ENCODE measurements around the gene ECEL1.

Gene ECEL1

GRCh38 chr2:232524771-232525170 is 37.1 kb upstream of the ECEL1 start:
- H3K4me1 ChIP-seq = peaks cover 38 to 69% (median 60%) of the 10 kb centered on the region in 10 experiments
- no peaks in the 10 kb centered on the region for H3K9me3 ChIP-seq (replicated peaks in 1 of 11)
- peaks cover 33 to 47% (median 38%) of the 10 kb centered on the region in 11 experiments for H3K27me3 ChIP-seq
- H3K36me3 ChIP-seq = no peaks in the 10 kb centered on the region
- H3K27ac ChIP-seq = no peak overlapping the region
- peak overlapping the region in 1 of 11 experiments; percentile 50; a peak in 4 of 22 replicates for H3K9ac ChIP-seq
- H4K20me1 ChIP-seq = peaks cover 0 to 30% (median 15%) of the 10 kb centered on the region in 11 experiments; a peak in 19 of 22 replicates
- peak overlapping the region; percentile 90 to 100 (median 97); a peak in 21 of 22 replicates for H3K4me2 ChIP-seq
- H3K4me3 ChIP-seq = peak overlapping the region in 6 of 10 experiments; percentile 55 to 69 (median 62); a peak in 7 of 20 replicates
- TF ChIP-seq Cebpa-rat (IDR thresholded peaks at IDR 0.05) = no peak

- Histone ChIP-seq H3K9me3 (replicated peaks in 1 of 11) (no peaks in the 10 kb centered on the region), H3K27me3 (peaks cover 33 to 47% (median 38%) of the 10 kb centered on the region in 11 experiments), H4K20me1 (peaks cover 0 to 30% (median 15%) of the 10 kb centered on the region in 11 experiments; a peak in 19 of 22 replicates), H3K4me3 (peak overlapping the region; percentile 51 to 69 (median 60)), H3K27ac (no peak overlapping the region), H3K4me1 (peaks cover 30 to 60% (median 52%) of the 10 kb centered on the region in 10 experiments), H3K9ac (peak overlapping the region; percentile 19 to 68 (median 49); a peak in 16 of 22 replicates), H3K4me2 (peak overlapping the region; percentile 90 to 100 (median 97)), H3K36me3 (no peaks in the 10 kb centered on the region)
- no peak for TF ChIP-seq Cebpa-rat (IDR thresholded peaks at IDR 0.05)
These were observed 36.3 kb upstream of the ECEL1 start for GRCh38 chr2:232523682-232524597.

GRCh38 chr2:232523402-232523681 is 35.7 kb upstream of the ECEL1 start:
- H3K4me1 ChIP-seq = peaks cover 24 to 54% (median 46%) of the 10 kb centered on the region in 10 experiments
- no peak for TF ChIP-seq Cebpa-rat (IDR thresholded peaks at IDR 0.05)
- peaks cover 0 to 30% (median 15%) of the 10 kb centered on the region in 11 experiments; a peak in 19 of 22 replicates for H4K20me1 ChIP-seq
- H3K36me3 ChIP-seq = no peaks in the 10 kb centered on the region
- peaks cover 33 to 47% (median 38%) of the 10 kb centered on the region in 11 experiments for H3K27me3 ChIP-seq
- H3K4me2 ChIP-seq = peak overlapping the region; percentile 90 to 100 (median 97)
- H3K9ac ChIP-seq = peak overlapping the region in 4 of 11 experiments; percentile 49 to 68 (median 50); a peak in 5 of 22 replicates
- H3K27ac ChIP-seq = no peak overlapping the region
- H3K9me3 ChIP-seq (replicated peaks in 1 of 11) = no peaks in the 10 kb centered on the region
- H3K4me3 ChIP-seq = peak overlapping the region; percentile 51 to 69 (median 60)

DNA sequence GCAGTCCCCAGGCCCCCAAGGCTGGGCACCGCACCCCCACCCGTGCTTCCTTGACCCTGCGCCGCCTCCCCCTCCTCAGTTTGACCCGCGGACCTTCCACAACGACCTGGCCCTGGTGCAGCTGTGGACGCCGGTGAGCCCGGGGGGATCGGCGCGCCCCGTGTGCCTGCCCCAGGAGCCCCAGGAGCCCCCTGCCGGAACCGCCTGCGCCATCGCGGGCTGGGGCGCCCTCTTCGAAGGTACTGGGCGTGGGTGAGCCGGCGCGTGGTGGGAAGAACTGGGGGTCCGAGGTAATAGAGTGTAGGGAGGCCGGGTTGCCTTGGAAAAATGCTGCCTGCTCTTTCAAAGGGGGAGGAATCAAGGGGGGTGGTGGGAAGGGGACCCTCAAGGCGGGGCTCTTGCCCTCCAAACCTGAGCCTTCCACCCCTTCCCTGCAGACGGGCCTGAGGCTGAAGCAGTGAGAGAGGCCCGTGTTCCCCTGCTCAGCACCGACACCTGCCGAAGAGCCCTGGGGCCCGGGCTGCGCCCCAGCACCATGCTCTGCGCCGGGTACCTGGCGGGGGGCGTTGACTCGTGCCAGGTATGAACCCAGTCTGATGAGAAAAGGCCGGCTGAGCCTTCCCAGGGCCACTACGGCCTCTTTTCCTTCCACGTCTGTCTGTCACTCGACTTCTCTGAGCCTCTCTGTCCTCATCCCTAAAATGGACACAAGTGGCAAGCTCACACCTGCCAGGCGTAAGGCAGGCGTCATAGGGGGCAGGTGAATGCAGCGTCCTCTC is 35.2 kb upstream of the ECEL1 start:
- Histone ChIP-seq H3K4me3 (peak overlapping the region; percentile 46 to 69 (median 60)), H3K27me3 (peaks cover 33 to 47% (median 38%) of the 10 kb centered on the region in 11 experiments), H4K20me1 (peaks cover 0 to 30% (median 15%) of the 10 kb centered on the region in 11 experiments; a peak in 19 of 22 replicates), H3K4me1 (peaks cover 21 to 49% (median 41%) of the 10 kb centered on the region in 10 experiments; a peak in 19 of 20 replicates), H3K9ac (peak overlapping the region in 3 of 11 experiments; percentile 42 to 60 (median 43); a peak in 2 of 22 replicates), H3K27ac (no peak overlapping the region), H3K36me3 (no peaks in the 10 kb centered on the region), H3K4me2 (peak overlapping the region; percentile 90 to 100 (median 97)), H3K9me3 (replicated peaks in 1 of 11) (no peaks in the 10 kb centered on the region)
- no peak for TF ChIP-seq Cebpa-rat (IDR thresholded peaks at IDR 0.05)

DNA sequence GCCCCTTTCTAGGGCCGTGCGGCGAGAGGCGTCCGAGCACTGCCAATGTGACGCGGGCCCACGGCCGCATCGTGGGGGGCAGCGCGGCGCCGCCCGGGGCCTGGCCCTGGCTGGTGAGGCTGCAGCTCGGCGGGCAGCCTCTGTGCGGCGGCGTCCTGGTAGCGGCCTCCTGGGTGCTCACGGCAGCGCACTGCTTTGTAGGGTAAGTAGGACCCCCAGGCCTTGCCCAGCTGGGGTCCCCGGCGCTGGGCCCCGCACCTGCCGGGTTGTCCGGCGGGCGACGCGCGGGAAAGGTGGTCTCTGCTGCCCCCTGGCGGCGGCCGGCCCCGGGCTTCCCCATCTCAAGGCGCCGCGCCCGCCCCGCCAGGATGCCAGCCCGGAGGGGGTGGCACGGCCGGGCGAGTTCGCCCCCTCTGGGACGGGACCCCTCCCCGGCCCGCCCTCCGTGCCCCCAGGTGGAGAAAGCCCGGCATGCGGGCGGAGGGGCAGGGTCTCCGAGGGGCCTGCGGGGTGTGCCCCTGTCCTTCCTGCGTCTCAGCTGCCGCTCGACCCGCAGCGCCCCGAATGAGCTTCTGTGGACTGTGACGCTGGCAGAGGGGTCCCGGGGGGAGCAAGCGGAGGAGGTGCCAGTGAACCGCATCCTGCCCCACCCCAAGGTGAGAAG is 34.5 kb upstream of the ECEL1 start:
- Histone ChIP-seq H3K9me3 (replicated peaks in 1 of 11) (no peaks in the 10 kb centered on the region), H3K36me3 (no peaks in the 10 kb centered on the region), H3K4me2 (peak overlapping the region; percentile 87 to 100 (median 94)), H3K4me3 (peak overlapping the region; percentile 46 to 66 (median 53)), H3K4me1 (peaks cover 21 to 46% (median 38%) of the 10 kb centered on the region in 10 experiments; a peak in 19 of 20 replicates), H4K20me1 (peaks cover 0 to 30% (median 15%) of the 10 kb centered on the region in 11 experiments; a peak in 19 of 22 replicates), H3K9ac (peak overlapping the region in 3 of 11 experiments; percentile 42 to 60 (median 43); a peak in 3 of 22 replicates), H3K27ac (no peak overlapping the region), H3K27me3 (peaks cover 33 to 47% (median 38%) of the 10 kb centered on the region in 11 experiments)
- TF ChIP-seq Cebpa-rat (IDR thresholded peaks at IDR 0.05) = no peak

GRCh38 chr2:232521098-232521497 is 33.5 kb upstream of the ECEL1 start:
- Histone ChIP-seq H3K4me3 (no peak overlapping the region), H3K36me3 (no peaks in the 10 kb centered on the region), H3K9me3 (replicated peaks in 1 of 11) (no peaks in the 10 kb centered on the region), H3K27me3 (peaks cover 33 to 47% (median 38%) of the 10 kb centered on the region in 11 experiments), H3K4me1 (peaks cover 21 to 43% (median 38%) of the 10 kb centered on the region in 10 experiments; a peak in 19 of 20 replicates), H3K27ac (no peak overlapping the region), H3K4me2 (peak overlapping the region in 2 of 11 experiments; percentile 97 to 100; a peak in 4 of 22 replicates), H4K20me1 (peaks cover 0 to 37% (median 15%) of the 10 kb centered on the region in 11 experiments; a peak in 19 of 22 replicates), H3K9ac (no peak overlapping the region)
- no peak for TF ChIP-seq Cebpa-rat (IDR thresholded peaks at IDR 0.05)

- TF ChIP-seq Cebpa-rat (IDR thresholded peaks at IDR 0.05) = no peak
- no peak overlapping the region for H3K27ac ChIP-seq
- H3K4me1 ChIP-seq = peaks cover 21 to 40% (median 37%) of the 10 kb centered on the region in 10 experiments; a peak in 19 of 20 replicates
- H3K27me3 ChIP-seq = peaks cover 33 to 47% (median 38%) of the 10 kb centered on the region in 11 experiments
- H3K9ac ChIP-seq = no peak overlapping the region
- H3K36me3 ChIP-seq = no peaks in the 10 kb centered on the region
- no peak overlapping the region for H3K4me3 ChIP-seq
- peaks cover 0 to 37% (median 15%) of the 10 kb centered on the region in 11 experiments; a peak in 19 of 22 replicates for H4K20me1 ChIP-seq
- H3K4me2 ChIP-seq = no peak overlapping the region
- no peaks in the 10 kb centered on the region for H3K9me3 ChIP-seq (replicated peaks in 1 of 11)
These were observed 32.9 kb upstream of the ECEL1 start for GRCh38 chr2:232520489-232520888.

Measured in BLaER1 treated with 17β-estradiol and CSF1 and Interleukin-3, amounts not matched to agents 10 nM and 100 nM (cell line).